H1 (cell line): Measurements from ENCODE around the gene TMEM129. TPM values are rescaled to one million over a fixed set of nuclear protein-coding genes. Genes with fewer than 3 reads are reported as not detected.

Experiments used
- CTCF ChIA-PET: fragments of 300-600 bp; sonication (Branson Sonifier 250); formaldehyde crosslinking; loops from one replicate; lab custom pipeline; 2021; ENCODE audit not compliant: partially characterized antibody; lab: Charles Lee
- POLR2A ChIA-PET: fragments of 300-600 bp; sonication (Branson Sonifier 250); formaldehyde crosslinking; loops from one replicate; lab custom pipeline; 2021; ENCODE audit warnings: inconsistent platforms; ENCODE audit not compliant: partially characterized antibody; lab: Charles Lee
- DNase-seq, 2 experiments: peaks; one replicate each; pipeline versions ENCODE4 v3.0.0 to v3.0.0-alpha.2; 2010 to 2022; ENCODE audit warnings: low spot score in 2 of 2, low read depth in 1 of 2, mixed read lengths in 1 of 2
- FAIRE-seq: peaks from 2 replicates; lab custom pipeline; 2011; peaks lifted over from hg19 to GRCh38; lab: Jason Lieb, UNC
- H2AFZ ChIP-seq: 2 replicates; pipeline ENCODE4 v1.8.1; 2012; ENCODE audit warnings: low read length, inconsistent platforms
- H2AK5ac ChIP-seq: 2 replicates; pipeline ENCODE4 v1.6.1; 2013; ENCODE audit warnings: low read depth, low read length
- H2BK120ac ChIP-seq: replicated peaks from 2 replicates; pipeline ENCODE3; 2013; ENCODE audit warnings: low read depth, low read length, inconsistent platforms
- H2BK12ac ChIP-seq: 2 replicates; pipeline ENCODE4 v1.6.1; 2013; ENCODE audit warnings: low read depth, low read length
- H2BK15ac ChIP-seq: 2 replicates; pipeline ENCODE4 v1.6.1; 2013; ENCODE audit warnings: low read length
- H2BK20ac ChIP-seq: 2 replicates; pipeline ENCODE4 v1.6.1; 2013; ENCODE audit warnings: low read length
- H2BK5ac ChIP-seq: 2 replicates; pipeline ENCODE4 v1.6.1; 2013; ENCODE audit warnings: low read depth, low read length
- H3K14ac ChIP-seq: 2 replicates; pipeline ENCODE4 v1.6.1; 2013; ENCODE audit warnings: inconsistent platforms; ENCODE audit not compliant: insufficient read length
- H3K18ac ChIP-seq: 2 replicates; pipeline ENCODE4 v1.6.1; 2013; ENCODE audit warnings: low read length; ENCODE audit errors: extremely low read depth
- H3K23ac ChIP-seq: 2 replicates; pipeline ENCODE4 v1.6.1; 2013; ENCODE audit warnings: inconsistent platforms; ENCODE audit not compliant: insufficient read length
- H3K23me2 ChIP-seq: 2 replicates; pipeline ENCODE4 v1.6.1; 2013; ENCODE audit warnings: low read depth, low read length
- H3K27ac ChIP-seq: 2 replicates; pipeline ENCODE4 v1.6.1; 2011; ENCODE audit warnings: low read depth, low read length, inconsistent platforms
- H3K27me3 ChIP-seq, 4 experiments: replicated peaks in 1 of 4; 1 replicate in 1 of 4; 2 replicates in 3 of 4; pipeline versions ENCODE4 v1.6.1 to v1.8.1; 2011 to 2013; ENCODE audit warnings: low read length in 3 of 4, mild to moderate bottlenecking in 3 of 4, inconsistent platforms in 2 of 4, mixed read lengths in 2 of 4, moderate library complexity in 1 of 4; ENCODE audit not compliant: control insufficient read depth in 3 of 4, insufficient read depth in 3 of 4; ENCODE audit errors: extremely low read depth in 1 of 4
- H3K36me3 ChIP-seq, 4 experiments: 2 replicates each; pipeline versions ENCODE4 v1.6.1 to v1.8.1; 2011 to 2013; ENCODE audit warnings: mild to moderate bottlenecking in 4 of 4, low read length in 3 of 4, moderate library complexity in 2 of 4, control low read depth in 1 of 4, inconsistent platforms in 1 of 4; ENCODE audit not compliant: insufficient read depth in 4 of 4, control insufficient read depth in 2 of 4
- H3K4ac ChIP-seq: replicated peaks from 2 replicates; pipeline ENCODE3; 2013; ENCODE audit warnings: low read length, low read depth, mixed read lengths, inconsistent platforms; ENCODE audit not compliant: insufficient read length
- H3K4me1 ChIP-seq, 4 experiments: replicated peaks in 1 of 4; 1 replicate in 1 of 4; 2 replicates in 3 of 4; pipeline versions ENCODE4 v1.6.1 to v1.8.1; 2011 to 2013; ENCODE audit warnings: low read length in 3 of 4, inconsistent platforms in 2 of 4, mixed read lengths in 1 of 4; ENCODE audit not compliant: insufficient read depth in 4 of 4, control insufficient read depth in 3 of 4
- H3K4me2 ChIP-seq, 2 experiments: 2 replicates each; pipeline versions ENCODE4 v1.6.1 to v1.8.1; 2011 to 2013; ENCODE audit warnings: low read depth in 2 of 2, low read length in 2 of 2, control low read depth in 1 of 2, inconsistent platforms in 1 of 2, mild to moderate bottlenecking in 1 of 2; ENCODE audit not compliant: insufficient read depth in 1 of 2
- H3K4me3 ChIP-seq, 4 experiments: fragments of 200-600, 300-600 bp in 1 of 4; sonication (generic), shearing (Covaris generic), sonication (Bioruptor Twin) in 1 of 4; 2 replicates each; pipeline versions ENCODE4 v1.5.1 to v1.8.1; 2011 to 2016; ENCODE audit warnings: low read length in 4 of 4, low read depth in 3 of 4, control low read depth in 2 of 4, inconsistent platforms in 2 of 4, mild to moderate bottlenecking in 2 of 4, mixed read lengths in 1 of 4, moderate library complexity in 1 of 4; ENCODE audit not compliant: insufficient read depth in 2 of 4; ENCODE audit errors: extremely low read depth in 1 of 4
- H3K56ac ChIP-seq: replicated peaks from 2 replicates; pipeline ENCODE3; 2013; ENCODE audit warnings: low read depth, mild to moderate bottlenecking, mixed read lengths, low read length, inconsistent platforms; ENCODE audit not compliant: insufficient read length
- H3K79me1 ChIP-seq: 2 replicates; pipeline ENCODE4 v1.6.1; 2013; ENCODE audit warnings: low read depth, low read length, control low read depth
- H3K79me2 ChIP-seq, 2 experiments: 2 replicates each; pipeline versions ENCODE4 v1.6.1 to v1.8.1; 2012 to 2013; ENCODE audit warnings: low read length in 2 of 2, mild to moderate bottlenecking in 2 of 2, inconsistent platforms in 1 of 2; ENCODE audit not compliant: insufficient read depth in 2 of 2, control insufficient read depth in 1 of 2
- H3K9ac ChIP-seq, 4 experiments: replicated peaks in 1 of 4; 1 replicate in 1 of 4; 2 replicates in 3 of 4; pipeline versions ENCODE4 v1.6.1 to v1.8.1; 2011 to 2013; ENCODE audit warnings: low read depth in 3 of 4, low read length in 3 of 4, control low read depth in 2 of 4, mild to moderate bottlenecking in 2 of 4, moderate library complexity in 2 of 4, inconsistent platforms in 1 of 4; ENCODE audit errors: extremely low read depth in 1 of 4
- H3K9me3 ChIP-seq, 2 experiments: 2 replicates each; pipeline versions ENCODE4 v1.6.1 to v1.8.1; 2012 to 2013; ENCODE audit warnings: mild to moderate bottlenecking in 2 of 2, moderate library complexity in 2 of 2, control low read depth in 1 of 2, inconsistent platforms in 1 of 2, low read depth in 1 of 2, low read length in 1 of 2, mixed read lengths in 1 of 2; ENCODE audit not compliant: insufficient read depth in 2 of 2
- H4K20me1 ChIP-seq, 2 experiments: replicated peaks in 1 of 2; 2 replicates each; pipeline versions ENCODE3 to v1.8.1; 2011 to 2013; ENCODE audit warnings: inconsistent platforms in 2 of 2, low read length in 2 of 2, mild to moderate bottlenecking in 1 of 2; ENCODE audit not compliant: insufficient read depth in 2 of 2, control insufficient read depth in 1 of 2
- H4K5ac ChIP-seq: 2 replicates; pipeline ENCODE4 v1.6.1; 2013; ENCODE audit warnings: low read length, low read depth, mixed read lengths, inconsistent platforms; ENCODE audit not compliant: insufficient read length
- H4K8ac ChIP-seq: 2 replicates; pipeline ENCODE4 v1.8.0; 2013; ENCODE audit warnings: mild to moderate bottlenecking, moderate library complexity, low read length, inconsistent platforms; ENCODE audit not compliant: insufficient read depth; ENCODE audit errors: extremely low read depth
- H4K91ac ChIP-seq: replicated peaks from 2 replicates; pipeline ENCODE3; 2013; ENCODE audit warnings: low read length, mixed read lengths, inconsistent platforms; ENCODE audit not compliant: insufficient read length
- WGBS, 2 experiments: shearing (Covaris generic) in 1 of 2; methylation state at CpG; one replicate each; pipeline versions ENCODE4 v1.1.6 to v1.1.7; 2013 to 2015; ENCODE audit warnings: low lambda C conversion rate in 2 of 2, mixed read lengths in 2 of 2, inconsistent platforms in 1 of 2, low coverage in 1 of 2, missing lambda C conversion rate in 1 of 2; ENCODE audit not compliant: insufficient replicate concordance in 2 of 2, insufficient coverage in 1 of 2, insufficient read length in 1 of 2; ENCODE audit errors: extremely low coverage in 1 of 2, missing lambda C conversion rate in 1 of 2; 5-methylcytosine and 5-hydroxymethylcytosine counted together
- polyA plus RNA-seq, 7 experiments: library from polyadenylated mRNA; depleted of rRNA in 3 of 7; stranded (reverse) in 5 of 7; unstranded in 2 of 7; fragments of >200 nt in 5 of 7; fragments of 200-250 nt in 2 of 7; gene quantifications; 1 replicate in 5 of 7; 2 replicates in 1 of 7; 4 replicates in 1 of 7; pipeline versions ENCODE4 v1.2.1 to v1.2.3, GENCODE V29; 2011 to 2013; ENCODE audit warnings: missing spikeins in 2 of 7, mixed read lengths in 2 of 7
- total RNA-seq: library from RNA; stranded (reverse); fragmentation: NEBNext Ultra II Directional; extraction: Animal tissue kit (Norgen Biotek cat#: 25700); gene quantifications from 2 replicates; pipeline ENCODE4 v1.2.1, GENCODE V29; 2021

TMEM129 gene
- total and polyA plus RNA-seq, 2 of the 8 experiments (the other 6 are each of a cell fraction or from before 2014, with no cell fraction given) = 31.5 to 58.7 TPM

DNA sequence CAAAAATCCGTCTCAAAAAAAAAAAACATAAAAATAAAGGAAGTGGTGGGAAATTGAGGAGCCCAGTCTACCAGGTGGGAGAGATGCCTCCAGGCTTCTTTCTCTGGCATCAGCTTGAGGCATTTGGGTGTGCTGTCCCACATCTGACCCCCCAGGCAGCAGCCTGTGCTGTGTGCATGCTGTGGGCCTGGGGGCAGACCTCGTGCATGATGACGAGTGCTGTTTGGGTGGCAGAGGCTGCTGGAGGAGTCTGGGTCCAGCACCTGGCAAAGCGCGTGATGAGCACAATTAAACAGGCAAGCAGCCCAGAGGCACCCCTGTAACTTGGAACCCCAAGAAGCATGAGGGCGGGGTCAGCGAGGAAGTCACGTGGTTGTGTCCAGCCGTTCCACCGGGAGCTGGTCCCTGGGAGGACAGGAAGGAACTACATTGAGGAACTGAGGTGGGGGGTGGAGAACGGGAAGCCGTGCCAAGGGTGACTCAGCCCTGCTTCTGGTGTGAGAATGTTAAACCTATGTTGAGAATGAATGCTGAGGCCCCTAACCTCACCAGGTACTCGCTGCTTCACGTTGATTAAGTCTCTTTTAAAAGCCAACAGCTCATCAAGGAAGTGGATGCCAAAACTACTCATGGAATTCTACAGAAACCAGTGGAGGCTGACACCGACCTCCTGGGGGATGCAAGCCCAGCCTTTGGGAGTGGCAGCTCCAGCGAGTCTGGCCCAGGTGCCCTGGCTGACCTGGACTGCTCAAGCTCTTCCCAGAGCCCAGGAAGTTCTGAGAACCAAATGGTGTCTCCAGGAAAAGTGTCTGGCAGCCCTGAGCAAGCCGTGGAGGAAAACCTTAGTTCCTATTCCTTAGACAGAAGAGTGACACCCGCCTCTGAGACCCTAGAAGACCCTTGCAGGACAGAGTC is 6.3 kb upstream of the TMEM129 start:
- Histone ChIP-seq H2BK120ac (no peak overlapping the region), H2BK20ac (no peak overlapping the region), H2AK5ac (no peak overlapping the region), H3K14ac (no peak overlapping the region), H2BK5ac (no peak overlapping the region), H3K27ac (no peak overlapping the region), H3K36me3 (peaks cover 55 to 63% (median 61%) of the 10 kb centered on the region in 4 experiments), H3K27me3 (no peaks in the 10 kb centered on the region), H3K56ac (no peak overlapping the region), H3K79me2 (peaks cover 4 to 34% of the 10 kb centered on the region in 2 experiments; a peak in 3 of 4 replicates), H4K8ac (no peak overlapping the region; the same call in 1 of the 2 replicates), H4K91ac (no peak overlapping the region), H3K18ac (no peak overlapping the region), H3K9ac (no peak overlapping the region), H3K4me3 (no peak overlapping the region), H3K4me2 (no peak overlapping the region), H3K4ac (no peak overlapping the region), H4K20me1 (peaks cover 32 to 39% of the 10 kb centered on the region in 2 experiments), H3K9me3 (no peaks in the 10 kb centered on the region), H2BK12ac (no peak overlapping the region), H2BK15ac (no peak overlapping the region), H3K4me1 (peaks cover 0 to 8% (median 4%) of the 10 kb centered on the region in 4 experiments; a peak in 6 of 7 replicates), H4K5ac (no peak overlapping the region), H3K23me2 (peaks cover under 1% of the 10 kb centered on the region; the same call in 1 of the 2 replicates), H2AFZ (no peak overlapping the region), H3K23ac (no peak overlapping the region), H3K79me1 (peaks cover 9% of the 10 kb centered on the region)
- FAIRE-seq = no peak
- ChIA-PET POLR2A (interaction anchor here (1.2 to 1.5 kb wide), 5 partner anchors 13 to 81 kb away, joined by 3 to 5 read pairs (median 3); no protein-coding TSS in a partner anchor), CTCF (interaction anchor here (0.5 to 18.6 kb wide), 21 partner anchors 9 to 173 kb away, joined by 3 to 326 read pairs (median 5); no protein-coding TSS in a partner anchor)
- WGBS, 2 experiments = 93% methylated on average over 18 of the region's 18 CpGs; no CpG with 5 or more reads in 1 of the 2 experiments
- no peak for DNase-seq
